Mononuclear cell (primary cell): Measurements from ENCODE around the gene S100PBP. TPM values are rescaled to one million over a fixed set of nuclear protein-coding genes. Genes with fewer than 3 reads are reported as not detected.
"Not testable (repeated sequence)": the region's sequence is repeated elsewhere in the genome, so short reads cannot be mapped to it uniquely, and the experiment has no call there.

ENCODE experiments used
- H3K27me3 ChIP-seq: 2 replicates; pipeline ENCODE4 v1.6.0; 2011; ENCODE audit warnings: low read length, control low read depth; ENCODE audit not compliant: insufficient read depth
- H3K4me1 ChIP-seq: 2 replicates; pipeline ENCODE4 v1.5.1; 2011; ENCODE audit warnings: mild to moderate bottlenecking, low read length, control low read depth; ENCODE audit not compliant: insufficient read depth
- H3K4me3 ChIP-seq: 2 replicates; pipeline ENCODE4 v1.5.1; 2011; ENCODE audit warnings: mild to moderate bottlenecking, low read length, moderate library complexity
- H3K9me3 ChIP-seq: 2 replicates; pipeline ENCODE4 v1.5.1; 2011; ENCODE audit warnings: low read depth, mild to moderate bottlenecking, control low read depth, low read length
- total RNA-seq: library from RNA; depleted of rRNA; stranded (reverse); fragments of >200 nt; gene quantifications from one replicate; pipeline ENCODE4 v1.2.3, GENCODE V29; 2012

The S100PBP gene
- total RNA-seq, 1 donor: 18.5 TPM

- no peaks in the 10 kb centered on the region for H3K4me1 ChIP-seq
- no peak overlapping the region for H3K4me3 ChIP-seq
- no peaks in the 10 kb centered on the region for H3K27me3 ChIP-seq
- H3K9me3 ChIP-seq: no peaks in the 10 kb centered on the region
Measured at GRCh38 chr1:32779242-32779641, 38.2 kb upstream of the S100PBP start.

- Histone ChIP-seq H3K4me3 (no peak overlapping the region), H3K4me1 (no peaks in the 10 kb centered on the region), H3K9me3 (no peaks in the 10 kb centered on the region), H3K27me3 (no peaks in the 10 kb centered on the region)
Measured at GRCh38 chr1:32780005-32780404, 37.4 kb upstream of the S100PBP start.

- Histone ChIP-seq H3K4me1 (no peaks in the 10 kb centered on the region), H3K9me3 (no peaks in the 10 kb centered on the region), H3K27me3 (no peaks in the 10 kb centered on the region), H3K4me3 (no peak overlapping the region)
Measured at GRCh38 chr1:32780628-32781234, 36.7 kb upstream of the S100PBP start.

GRCh38 chr1:32782086-32782485 is 35.4 kb upstream of the S100PBP start:
- Histone ChIP-seq H3K27me3 (no peaks in the 10 kb centered on the region), H3K4me3 (no peak overlapping the region), H3K9me3 (no peaks in the 10 kb centered on the region), H3K4me1 (no peaks in the 10 kb centered on the region)

GRCh38 chr1:32783851-32784250 is 33.6 kb upstream of the S100PBP start:
- no peak overlapping the region for H3K4me3 ChIP-seq
- H3K4me1 ChIP-seq: no peaks in the 10 kb centered on the region
- no peaks in the 10 kb centered on the region for H3K27me3 ChIP-seq
- H3K9me3 ChIP-seq: no peaks in the 10 kb centered on the region

- Histone ChIP-seq H3K4me1 (no peaks in the 10 kb centered on the region), H3K9me3 (no peaks in the 10 kb centered on the region), H3K4me3 (no peak overlapping the region), H3K27me3 (no peaks in the 10 kb centered on the region)
Measured at GRCh38 chr1:32784817-32785216, 32.6 kb upstream of the S100PBP start.

GRCh38 chr1:32786856-32787255 is 30.6 kb upstream of the S100PBP start:
- H3K4me3 ChIP-seq: no peak overlapping the region
- H3K27me3 ChIP-seq: no peaks in the 10 kb centered on the region
- H3K9me3 ChIP-seq: no peaks in the 10 kb centered on the region
- H3K4me1 ChIP-seq: no peaks in the 10 kb centered on the region

- H3K27me3 ChIP-seq, H3K4me1 ChIP-seq, H3K4me3 ChIP-seq, H3K9me3 ChIP-seq: not testable (repeated sequence)
Measured at GRCh38 chr1:32789356-32789755, 28.1 kb upstream of the S100PBP start.

GRCh38 chr1:32791881-32792280 is 25.6 kb upstream of the S100PBP start:
- Histone ChIP-seq H3K9me3 (no peaks in the 10 kb centered on the region), H3K27me3 (no peaks in the 10 kb centered on the region), H3K4me1 (no peaks in the 10 kb centered on the region), H3K4me3 (no peak overlapping the region)

- not testable (repeated sequence) for H3K9me3 ChIP-seq, H3K27me3 ChIP-seq, H3K4me3 ChIP-seq
- H3K4me1 ChIP-seq: peaks cover 34% of the 10 kb centered on the region
Measured at GRCh38 chr1:32795763-32796162, 21.7 kb upstream of the S100PBP start.

- peaks cover 40% of the 10 kb centered on the region for H3K4me1 ChIP-seq
- no peaks in the 10 kb centered on the region for H3K27me3 ChIP-seq
- H3K9me3 ChIP-seq: no peaks in the 10 kb centered on the region
- no peak overlapping the region for H3K4me3 ChIP-seq
Measured at GRCh38 chr1:32797456-32797855, 20.0 kb upstream of the S100PBP start.

- Histone ChIP-seq H3K9me3 (no peaks in the 10 kb centered on the region), H3K4me1 (peaks cover 40% of the 10 kb centered on the region), H3K27me3 (no peaks in the 10 kb centered on the region), H3K4me3 (no peak overlapping the region)
Measured at GRCh38 chr1:32798191-32798590, 19.3 kb upstream of the S100PBP start.

GRCh38 chr1:32798679-32799416 is 18.6 kb upstream of the S100PBP start:
- H3K27me3 ChIP-seq: no peaks in the 10 kb centered on the region
- no peaks in the 10 kb centered on the region for H3K9me3 ChIP-seq
- H3K4me3 ChIP-seq: no peak overlapping the region
- H3K4me1 ChIP-seq: peaks cover 40% of the 10 kb centered on the region

- Histone ChIP-seq H3K9me3 (no peaks in the 10 kb centered on the region), H3K4me3 (no peak overlapping the region), H3K27me3 (no peaks in the 10 kb centered on the region), H3K4me1 (peaks cover 40% of the 10 kb centered on the region)
Measured at GRCh38 chr1:32801096-32801715, 16.2 kb upstream of the S100PBP start.

GRCh38 chr1:32804460-32804859 is 13.0 kb upstream of the S100PBP start:
- H3K27me3 ChIP-seq, H3K9me3 ChIP-seq, H3K4me3 ChIP-seq: not testable (repeated sequence)
- peaks cover 19% of the 10 kb centered on the region for H3K4me1 ChIP-seq

- H3K27me3 ChIP-seq: no peaks in the 10 kb centered on the region
Measured at GRCh38 chr1:32806290-32806689, 11.2 kb upstream of the S100PBP start.

More at GRCh38 chr1:32806290-32806689, 11.2 kb upstream of the S100PBP start:
- H3K4me1 ChIP-seq: peaks cover 3% of the 10 kb centered on the region
- no peak overlapping the region for H3K4me3 ChIP-seq
- H3K9me3 ChIP-seq: no peaks in the 10 kb centered on the region
